Measurements from ENCODE around the gene GALNT18.

DNA sequence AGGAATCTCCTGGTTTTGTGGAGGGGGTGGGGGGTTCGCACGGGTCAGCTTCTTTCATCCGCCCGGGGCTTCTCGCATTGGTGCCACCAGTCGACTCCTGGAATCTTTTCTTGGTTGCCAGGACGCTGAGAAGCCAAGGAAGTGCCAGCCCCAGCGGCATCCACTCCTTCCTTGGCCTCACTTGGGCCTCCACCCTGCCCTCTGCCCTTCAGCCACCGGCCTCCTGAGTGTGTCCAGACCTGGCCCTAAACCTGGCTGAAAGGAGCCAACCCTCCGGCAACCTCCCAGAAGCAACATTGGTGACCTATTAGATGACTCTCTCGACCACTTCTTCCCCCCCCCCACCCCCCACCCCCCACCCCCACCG, 518 bp upstream of the GALNT18 start:
- no peak for TF ChIP-seq ZNF70 (CRISPR knock-in tag; IDR thresholded peaks at IDR 0.05)
- TF ChIP-seq, protein P1, sequence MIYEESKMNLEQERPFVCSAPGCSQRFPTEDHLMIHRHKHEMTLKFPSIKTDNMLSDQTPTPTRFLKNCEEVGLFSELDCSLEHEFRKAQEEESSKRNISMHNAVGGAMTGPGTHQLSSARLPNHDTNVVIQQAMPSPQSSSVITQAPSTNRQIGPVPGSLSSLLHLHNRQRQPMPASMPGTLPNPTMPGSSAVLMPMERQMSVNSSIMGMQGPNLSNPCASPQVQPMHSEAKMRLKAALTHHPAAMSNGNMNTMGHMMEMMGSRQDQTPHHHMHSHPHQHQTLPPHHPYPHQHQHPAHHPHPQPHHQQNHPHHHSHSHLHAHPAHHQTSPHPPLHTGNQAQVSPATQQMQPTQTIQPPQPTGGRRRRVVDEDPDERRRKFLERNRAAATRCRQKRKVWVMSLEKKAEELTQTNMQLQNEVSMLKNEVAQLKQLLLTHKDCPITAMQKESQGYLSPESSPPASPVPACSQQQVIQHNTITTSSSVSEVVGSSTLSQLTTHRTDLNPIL (CRISPR knock-in tag; IDR thresholded peaks at IDR 0.05; ENCODE audit: low read depth): no peak
- no peak for TF ChIP-seq BACH2 (CRISPR knock-in tag; IDR thresholded peaks at IDR 0.05; ENCODE audit: borderline replicate concordance)

Data from SK-N-SH treated with all-trans-retinoic acid at 6 μM for 48 hours (cell line).